KMS-11 (cell line): Measurements from ENCODE around the gene H19.

Source experiments
- H2AFZ ChIP-seq: fragments of 200-600 bp; sonication (generic); 2 replicates; pipeline ENCODE4 v1.6.1; 2016; ENCODE audit warnings: antibody characterized with exemption, mixed run types, low read depth
- H3K27ac ChIP-seq: fragments of 200-600 bp; sonication (generic); 2 replicates; pipeline ENCODE4 v1.6.1; 2016; ENCODE audit warnings: mild to moderate bottlenecking, mixed run types
- H3K27me3 ChIP-seq: fragments of 200-600 bp; sonication (generic); 2 replicates; pipeline ENCODE4 v1.6.1; 2017; ENCODE audit warnings: mild to moderate bottlenecking, low read depth, mixed run types, moderate library complexity; ENCODE audit not compliant: insufficient read depth
- H3K36me3 ChIP-seq: fragments of 200-600 bp; sonication (generic); 2 replicates; pipeline ENCODE4 v1.6.1; 2017; ENCODE audit warnings: mild to moderate bottlenecking, mixed run types; ENCODE audit not compliant: insufficient read depth
- H3K4me1 ChIP-seq: fragments of 200-600 bp; sonication (generic); 2 replicates; pipeline ENCODE4 v1.6.1; 2016; ENCODE audit warnings: mild to moderate bottlenecking, low read depth, mixed run types; ENCODE audit not compliant: poor library complexity, severe bottlenecking
- H3K4me2 ChIP-seq: fragments of 200-600 bp; sonication (generic); 2 replicates; pipeline ENCODE4 v1.7.0; 2016; ENCODE audit warnings: mild to moderate bottlenecking, mixed run types
- H3K4me3 ChIP-seq: fragments of 200-600 bp; sonication (generic); IDR thresholded peaks from 2 replicates; pipeline ENCODE4 v1.6.1; 2017; ENCODE audit warnings: low read depth, low read length, mixed read lengths; ENCODE audit not compliant: insufficient read depth
- H3K79me2 ChIP-seq: fragments of 200-600 bp; sonication (generic); 2 replicates; pipeline ENCODE4 v1.6.1; 2016; ENCODE audit warnings: low read depth, mixed run types; ENCODE audit not compliant: insufficient read depth
- H3K9ac ChIP-seq: fragments of 200-600 bp; sonication (generic); 2 replicates; pipeline ENCODE4 v1.6.1; 2016; ENCODE audit warnings: mild to moderate bottlenecking, mixed run types
- H4K20me1 ChIP-seq: fragments of 200-600 bp; sonication (generic); 2 replicates; pipeline ENCODE4 v1.6.1; 2016; ENCODE audit warnings: mild to moderate bottlenecking, mixed run types; ENCODE audit not compliant: insufficient read depth
- TF ChIP-seq, protein P1 (sequence below): fragments of 200-600 bp; sonication (generic); conservative IDR thresholded peaks from 2 replicates; pipeline ENCODE4 v1.6.1; 2017; ENCODE audit warnings: low read depth, mild to moderate bottlenecking, antibody characterized with exemption, low read length, moderate library complexity, mixed read lengths

H19 gene

DNA sequence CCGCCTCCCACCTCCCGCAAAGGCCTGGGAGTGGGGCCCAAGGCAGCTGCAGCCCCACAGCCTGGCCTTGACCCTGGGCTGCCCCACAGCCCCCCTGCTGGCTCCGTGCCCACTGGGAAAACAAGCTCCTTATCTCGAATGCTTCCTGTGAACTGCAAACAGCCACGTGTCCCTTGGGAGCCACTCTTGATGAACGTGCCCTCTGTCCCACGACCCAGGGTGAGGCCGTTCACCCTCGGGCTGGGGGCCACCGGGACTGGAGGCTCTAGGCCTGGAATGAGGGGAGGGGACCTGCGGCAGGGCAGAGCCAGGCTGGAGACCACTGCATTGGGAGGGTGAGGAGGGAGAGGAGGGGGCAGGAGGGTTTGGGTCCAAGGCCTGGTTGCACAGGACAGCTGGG is 9.5 kb downstream of the H19 start:
- Histone ChIP-seq H3K36me3 (no peaks in the 10 kb centered on the region), H4K20me1 (no peaks in the 10 kb centered on the region), H2AFZ (no peak overlapping the region), H3K27ac (no peak overlapping the region), H3K4me2 (no peak overlapping the region), H3K79me2 (no peaks in the 10 kb centered on the region), H3K27me3 (peaks cover 2% of the 10 kb centered on the region; the same call in 1 of the 2 replicates), H3K4me1 (no peaks in the 10 kb centered on the region), H3K4me3 (no peak overlapping the region), H3K9ac (no peak overlapping the region)
- TF ChIP-seq, protein P1, sequence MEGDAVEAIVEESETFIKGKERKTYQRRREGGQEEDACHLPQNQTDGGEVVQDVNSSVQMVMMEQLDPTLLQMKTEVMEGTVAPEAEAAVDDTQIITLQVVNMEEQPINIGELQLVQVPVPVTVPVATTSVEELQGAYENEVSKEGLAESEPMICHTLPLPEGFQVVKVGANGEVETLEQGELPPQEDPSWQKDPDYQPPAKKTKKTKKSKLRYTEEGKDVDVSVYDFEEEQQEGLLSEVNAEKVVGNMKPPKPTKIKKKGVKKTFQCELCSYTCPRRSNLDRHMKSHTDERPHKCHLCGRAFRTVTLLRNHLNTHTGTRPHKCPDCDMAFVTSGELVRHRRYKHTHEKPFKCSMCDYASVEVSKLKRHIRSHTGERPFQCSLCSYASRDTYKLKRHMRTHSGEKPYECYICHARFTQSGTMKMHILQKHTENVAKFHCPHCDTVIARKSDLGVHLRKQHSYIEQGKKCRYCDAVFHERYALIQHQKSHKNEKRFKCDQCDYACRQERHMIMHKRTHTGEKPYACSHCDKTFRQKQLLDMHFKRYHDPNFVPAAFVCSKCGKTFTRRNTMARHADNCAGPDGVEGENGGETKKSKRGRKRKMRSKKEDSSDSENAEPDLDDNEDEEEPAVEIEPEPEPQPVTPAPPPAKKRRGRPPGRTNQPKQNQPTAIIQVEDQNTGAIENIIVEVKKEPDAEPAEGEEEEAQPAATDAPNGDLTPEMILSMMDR: no peak

DNA sequence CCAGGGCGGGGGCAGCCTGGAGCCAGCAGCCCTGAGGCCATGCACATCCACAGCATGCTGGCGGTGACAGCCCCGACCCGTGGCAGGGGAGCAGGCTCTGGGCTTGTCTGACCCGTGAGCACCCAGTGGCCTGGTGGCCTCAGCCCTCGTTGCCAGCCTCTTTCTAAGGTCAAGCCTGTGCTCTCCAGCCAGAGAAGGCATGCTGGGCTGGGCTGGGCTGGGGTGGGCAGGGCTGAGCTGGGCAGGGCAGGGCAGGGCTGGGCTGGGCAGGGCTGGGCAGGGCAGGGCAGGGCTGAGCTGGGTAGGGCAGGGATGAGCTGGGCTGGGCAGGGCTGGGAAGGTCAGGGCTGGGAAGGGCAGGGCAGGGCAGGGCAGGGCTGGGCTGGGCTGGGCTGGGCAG is 10.6 kb downstream of the H19 start:
- no peak overlapping the region for H3K4me2 ChIP-seq
- no peak overlapping the region for H3K4me3 ChIP-seq
- no peak overlapping the region for H3K27ac ChIP-seq
- TF ChIP-seq, protein P1: no peak
- peaks cover 2% of the 10 kb centered on the region; the same call in 1 of the 2 replicates for H3K27me3 ChIP-seq
- no peak overlapping the region for H2AFZ ChIP-seq
- H3K4me1 ChIP-seq: no peaks in the 10 kb centered on the region
- H3K9ac ChIP-seq: no peak overlapping the region
- no peaks in the 10 kb centered on the region for H4K20me1 ChIP-seq
- no peaks in the 10 kb centered on the region for H3K79me2 ChIP-seq
- H3K36me3 ChIP-seq: no peaks in the 10 kb centered on the region

DNA sequence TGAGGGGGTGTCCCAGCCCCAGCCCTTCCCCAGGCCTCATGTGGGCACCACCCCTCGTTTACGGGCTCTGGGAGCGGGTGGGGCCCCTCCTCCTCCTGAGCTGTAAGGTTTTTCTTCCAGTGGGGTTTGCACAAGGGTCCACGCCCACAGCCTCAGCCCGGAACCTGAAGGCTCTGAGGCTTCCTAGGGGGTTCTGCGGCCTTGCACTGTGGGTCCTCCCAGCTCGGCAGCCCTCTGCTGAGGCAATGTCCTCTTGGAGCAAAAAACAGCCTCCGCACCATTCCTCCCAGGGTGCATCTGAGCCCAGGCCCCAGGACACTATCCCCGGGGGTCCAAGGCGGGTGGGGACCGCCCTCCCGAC is 14.1 kb downstream of the H19 start:
- no peak overlapping the region for H3K9ac ChIP-seq
- no peaks in the 10 kb centered on the region for H3K36me3 ChIP-seq
- no peak overlapping the region for H3K4me3 ChIP-seq
- no peaks in the 10 kb centered on the region for H4K20me1 ChIP-seq
- TF ChIP-seq, protein P1: no peak
- H3K79me2 ChIP-seq: no peaks in the 10 kb centered on the region
- no peak overlapping the region for H3K4me2 ChIP-seq
- H3K4me1 ChIP-seq: no peaks in the 10 kb centered on the region
- no peak overlapping the region for H3K27ac ChIP-seq
- H2AFZ ChIP-seq: no peak overlapping the region
- peaks cover 2% of the 10 kb centered on the region; the same call in 1 of the 2 replicates for H3K27me3 ChIP-seq

DNA sequence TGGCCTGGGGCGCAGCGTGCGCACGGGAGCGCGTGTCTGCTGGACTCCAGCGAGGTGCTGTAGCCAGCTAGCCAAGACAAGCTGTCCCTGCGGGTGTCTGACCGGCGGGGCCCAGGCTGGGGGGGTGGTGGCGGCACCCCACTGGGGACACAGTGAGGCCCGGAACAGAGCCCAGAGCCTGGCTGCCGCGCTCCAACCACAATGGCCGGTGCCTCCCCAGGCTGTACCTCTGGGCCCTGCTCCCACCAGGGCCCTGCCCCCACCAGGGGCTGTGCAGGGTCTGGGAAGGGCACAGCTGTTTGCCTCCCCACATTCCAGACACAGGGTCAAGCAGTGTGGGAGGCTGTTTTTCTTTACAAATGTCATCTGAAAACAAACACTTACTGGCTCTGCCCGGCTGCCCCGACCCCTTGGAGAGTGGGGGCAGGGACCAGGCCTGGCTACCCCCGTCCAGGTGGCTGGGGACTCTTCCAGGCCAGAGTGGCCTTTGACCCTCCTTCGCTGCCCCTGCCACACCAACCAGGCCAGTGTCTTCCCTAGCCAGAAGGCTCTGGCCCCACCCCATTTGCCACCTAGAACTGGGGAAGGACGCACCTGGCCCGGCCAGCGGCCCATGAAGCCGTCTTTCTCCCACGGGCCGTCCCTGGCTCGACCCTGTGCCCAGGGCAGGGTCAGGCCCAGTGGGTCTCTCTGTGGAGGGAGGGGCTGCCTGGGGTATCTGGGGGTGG is 14.6 kb downstream of the H19 start:
- Histone ChIP-seq H3K4me3 (no peak overlapping the region), H2AFZ (no peak overlapping the region), H3K79me2 (no peaks in the 10 kb centered on the region), H3K27ac (no peak overlapping the region), H3K4me2 (no peak overlapping the region), H4K20me1 (no peaks in the 10 kb centered on the region), H3K4me1 (no peaks in the 10 kb centered on the region), H3K9ac (no peak overlapping the region), H3K36me3 (no peaks in the 10 kb centered on the region), H3K27me3 (peaks cover 2% of the 10 kb centered on the region; the same call in 1 of the 2 replicates)
- TF ChIP-seq, protein P1: no peak
